ENCODE results near the gene RFPL3. TPM values are rescaled to one million over a fixed set of nuclear protein-coding genes. Genes with fewer than 3 reads are reported as not detected.

RFPL3 gene
- total RNA-seq, 1 donor, result not detected

DNA sequence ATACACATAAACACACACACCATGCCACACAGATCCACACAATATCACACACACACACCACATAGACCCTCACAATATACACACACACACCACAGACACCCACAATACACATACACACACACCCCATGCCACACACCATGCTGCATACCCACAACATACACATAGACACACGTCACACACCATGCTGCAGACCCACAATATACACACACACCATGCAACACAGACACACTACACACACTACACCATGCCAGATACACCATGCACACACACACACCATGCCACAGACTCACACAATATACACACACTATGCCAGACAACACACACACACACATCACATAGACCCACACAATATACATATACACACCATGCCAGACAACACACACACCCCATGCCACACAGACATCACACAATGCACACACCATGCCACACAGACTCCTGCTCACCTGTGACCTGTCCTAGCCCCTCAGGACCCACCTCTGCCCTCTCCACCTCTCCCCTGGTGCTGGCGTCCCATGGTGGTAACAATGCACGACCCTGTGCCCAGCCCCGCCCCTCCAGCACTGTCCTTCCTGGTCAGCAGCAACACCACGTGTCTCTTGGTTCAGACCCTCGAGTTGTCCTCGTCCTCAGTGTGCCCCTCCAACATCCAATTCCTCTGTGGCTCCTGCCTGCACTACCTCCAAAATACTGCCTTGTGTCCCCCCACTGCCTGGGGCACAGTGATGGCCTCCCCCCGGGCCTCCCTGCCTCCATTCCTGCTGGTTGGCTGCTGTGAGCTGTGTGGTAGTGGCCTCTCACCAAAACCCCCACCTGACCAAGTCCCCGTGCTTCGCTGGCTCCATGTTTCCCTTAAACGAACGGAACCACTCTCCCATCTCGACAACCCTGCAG, 23.7 kb upstream of the RFPL3 start:
- no peak overlapping the region for H3K4me3 ChIP-seq (ENCODE audit: insufficient read depth, low read length)
- no peaks in the 10 kb centered on the region for H3K36me3 ChIP-seq (ENCODE audit: insufficient read depth, low read length)
- no peak overlapping the region for H3K4me2 ChIP-seq (ENCODE audit: insufficient read depth, low read length)
- H3K27ac ChIP-seq (ENCODE audit: low read depth, low read length), result no peak overlapping the region
- no peaks in the 10 kb centered on the region for H3K9me3 ChIP-seq (ENCODE audit: low read depth, low read length)
- no peaks in the 10 kb centered on the region for H3K27me3 ChIP-seq (ENCODE audit: insufficient read depth, low read length)
- no peaks in the 10 kb centered on the region for H4K20me1 ChIP-seq (ENCODE audit: insufficient read depth, low read length)
- H3K79me2 ChIP-seq (ENCODE audit: insufficient read depth, low read length), result no peaks in the 10 kb centered on the region
- H2AFZ ChIP-seq (ENCODE audit: low read length), result no peak overlapping the region
- no peak for DNase-seq (ENCODE audit: insufficient read length, low spot score, missing footprints)
- H3K4me1 ChIP-seq (ENCODE audit: insufficient read depth, low read length), result no peaks in the 10 kb centered on the region
- TF ChIP-seq, protein P1, sequence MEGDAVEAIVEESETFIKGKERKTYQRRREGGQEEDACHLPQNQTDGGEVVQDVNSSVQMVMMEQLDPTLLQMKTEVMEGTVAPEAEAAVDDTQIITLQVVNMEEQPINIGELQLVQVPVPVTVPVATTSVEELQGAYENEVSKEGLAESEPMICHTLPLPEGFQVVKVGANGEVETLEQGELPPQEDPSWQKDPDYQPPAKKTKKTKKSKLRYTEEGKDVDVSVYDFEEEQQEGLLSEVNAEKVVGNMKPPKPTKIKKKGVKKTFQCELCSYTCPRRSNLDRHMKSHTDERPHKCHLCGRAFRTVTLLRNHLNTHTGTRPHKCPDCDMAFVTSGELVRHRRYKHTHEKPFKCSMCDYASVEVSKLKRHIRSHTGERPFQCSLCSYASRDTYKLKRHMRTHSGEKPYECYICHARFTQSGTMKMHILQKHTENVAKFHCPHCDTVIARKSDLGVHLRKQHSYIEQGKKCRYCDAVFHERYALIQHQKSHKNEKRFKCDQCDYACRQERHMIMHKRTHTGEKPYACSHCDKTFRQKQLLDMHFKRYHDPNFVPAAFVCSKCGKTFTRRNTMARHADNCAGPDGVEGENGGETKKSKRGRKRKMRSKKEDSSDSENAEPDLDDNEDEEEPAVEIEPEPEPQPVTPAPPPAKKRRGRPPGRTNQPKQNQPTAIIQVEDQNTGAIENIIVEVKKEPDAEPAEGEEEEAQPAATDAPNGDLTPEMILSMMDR (IDR thresholded peaks at IDR 0.05; ENCODE audit: extremely low read depth, low read depth, low read length), result no peak

DNA sequence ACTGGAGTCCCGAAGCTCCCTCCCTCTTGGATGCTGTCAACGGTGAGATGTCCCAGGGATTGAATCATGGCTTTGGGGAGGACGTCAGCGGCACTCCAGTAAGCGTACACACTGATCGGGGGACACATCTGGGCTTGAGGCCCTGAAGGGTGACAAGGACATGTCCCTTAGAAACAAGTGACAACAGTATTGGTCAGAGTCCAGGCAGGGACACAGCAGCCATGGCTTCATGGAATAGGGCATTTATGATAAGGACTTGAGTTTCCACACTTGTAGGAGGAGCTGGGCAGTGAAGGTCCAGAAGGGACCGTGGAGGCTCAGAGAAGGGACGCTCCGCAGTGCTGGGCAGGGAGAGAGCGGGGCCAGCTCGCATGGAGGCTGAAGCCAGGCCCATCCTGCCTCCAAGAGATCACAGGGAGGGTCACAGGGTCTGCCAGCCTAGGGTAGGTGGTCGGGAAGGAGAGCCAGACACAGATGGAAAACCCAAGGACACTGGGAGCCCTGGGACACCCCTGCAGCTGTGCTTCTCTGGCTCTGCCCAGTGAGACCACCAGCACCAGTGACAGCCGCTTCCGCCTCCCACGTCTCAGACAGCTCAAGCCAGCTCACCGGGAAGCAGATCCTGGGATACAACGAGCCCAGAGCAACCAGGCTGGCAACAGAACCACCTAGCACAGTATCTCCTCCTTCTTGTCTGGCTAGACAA, 22.9 kb upstream of the RFPL3 start:
- H3K79me2 ChIP-seq (ENCODE audit: insufficient read depth, low read length), result no peaks in the 10 kb centered on the region
- H3K4me1 ChIP-seq (ENCODE audit: insufficient read depth, low read length), result no peaks in the 10 kb centered on the region
- H3K27ac ChIP-seq (ENCODE audit: low read depth, low read length), result no peak overlapping the region
- H3K4me2 ChIP-seq (ENCODE audit: insufficient read depth, low read length), result no peak overlapping the region
- H3K9me3 ChIP-seq (ENCODE audit: low read depth, low read length), result no peaks in the 10 kb centered on the region
- no peaks in the 10 kb centered on the region for H4K20me1 ChIP-seq (ENCODE audit: insufficient read depth, low read length)
- no peak overlapping the region for H2AFZ ChIP-seq (ENCODE audit: low read length)
- no peak overlapping the region for H3K4me3 ChIP-seq (ENCODE audit: insufficient read depth, low read length)
- H3K36me3 ChIP-seq (ENCODE audit: insufficient read depth, low read length), result no peaks in the 10 kb centered on the region
- no peaks in the 10 kb centered on the region for H3K27me3 ChIP-seq (ENCODE audit: insufficient read depth, low read length)
- DNase-seq (ENCODE audit: insufficient read length, low spot score, missing footprints), result no peak
- TF ChIP-seq, protein P1 (IDR thresholded peaks at IDR 0.05; ENCODE audit: extremely low read depth, low read depth, low read length), result no peak

DNA sequence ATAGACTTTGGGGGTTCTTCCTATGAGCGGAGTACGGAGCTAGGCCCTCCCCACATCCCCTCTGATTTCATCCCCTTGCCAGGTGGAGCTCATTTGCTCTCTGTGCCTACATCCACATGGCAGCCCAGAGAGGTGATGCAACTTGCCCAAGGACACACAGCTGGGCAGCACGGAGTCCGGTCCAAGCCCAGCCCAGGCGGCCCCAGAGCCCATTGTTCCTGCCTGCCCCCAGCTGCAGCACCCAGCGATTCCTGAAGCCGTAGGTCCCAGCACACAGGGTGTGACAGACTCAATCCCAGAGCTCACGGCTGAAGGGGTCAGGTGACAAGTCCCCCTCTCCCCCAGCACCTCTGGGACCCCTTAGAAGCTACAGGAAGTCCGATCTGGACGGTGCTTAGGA, 22.2 kb upstream of the RFPL3 start:
- Histone ChIP-seq H3K4me3 (ENCODE audit: insufficient read depth, low read length) (no peak overlapping the region), H3K27me3 (ENCODE audit: insufficient read depth, low read length) (no peaks in the 10 kb centered on the region), H4K20me1 (ENCODE audit: insufficient read depth, low read length) (no peaks in the 10 kb centered on the region), H3K36me3 (ENCODE audit: insufficient read depth, low read length) (no peaks in the 10 kb centered on the region), H3K4me2 (ENCODE audit: insufficient read depth, low read length) (no peak overlapping the region), H3K27ac (ENCODE audit: low read depth, low read length) (no peak overlapping the region), H2AFZ (ENCODE audit: low read length) (no peak overlapping the region), H3K79me2 (ENCODE audit: insufficient read depth, low read length) (no peaks in the 10 kb centered on the region), H3K4me1 (ENCODE audit: insufficient read depth, low read length) (no peaks in the 10 kb centered on the region), H3K9me3 (ENCODE audit: low read depth, low read length) (no peaks in the 10 kb centered on the region)
- DNase-seq (ENCODE audit: insufficient read length, low spot score, missing footprints), result no peak
- TF ChIP-seq, protein P1 (IDR thresholded peaks at IDR 0.05; ENCODE audit: extremely low read depth, low read depth, low read length), result no peak

DNA sequence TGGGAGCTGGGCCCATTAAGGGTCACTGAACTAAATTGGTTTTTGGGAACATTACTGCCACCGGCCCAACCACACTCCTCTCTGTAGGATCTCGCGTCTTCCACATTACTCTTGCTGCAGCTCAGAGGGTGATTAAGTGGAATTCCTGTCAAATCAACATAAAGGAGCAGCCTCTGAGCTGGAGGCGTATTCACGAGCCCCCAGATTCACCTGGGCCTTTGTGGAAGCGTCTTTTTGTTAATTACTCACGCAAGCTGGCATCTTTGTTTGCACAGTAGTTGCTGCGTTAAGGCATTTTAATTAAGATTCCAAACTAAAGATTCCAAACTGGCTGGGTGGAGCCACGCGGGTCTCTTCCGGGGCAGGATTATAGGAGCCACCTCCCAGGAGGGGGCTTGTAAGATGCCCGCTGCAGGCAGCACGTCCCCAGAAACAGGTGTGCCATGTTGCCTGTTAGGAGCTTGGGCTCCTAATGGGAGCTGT, 21.5 kb upstream of the RFPL3 start:
- Histone ChIP-seq H3K9me3 (ENCODE audit: low read depth, low read length) (no peaks in the 10 kb centered on the region), H3K27me3 (ENCODE audit: insufficient read depth, low read length) (no peaks in the 10 kb centered on the region), H3K36me3 (ENCODE audit: insufficient read depth, low read length) (no peaks in the 10 kb centered on the region), H3K4me3 (ENCODE audit: insufficient read depth, low read length) (no peak overlapping the region), H3K27ac (ENCODE audit: low read depth, low read length) (no peak overlapping the region), H3K4me1 (ENCODE audit: insufficient read depth, low read length) (no peaks in the 10 kb centered on the region), H2AFZ (ENCODE audit: low read length) (no peak overlapping the region), H3K4me2 (ENCODE audit: insufficient read depth, low read length) (no peak overlapping the region), H4K20me1 (ENCODE audit: insufficient read depth, low read length) (no peaks in the 10 kb centered on the region), H3K79me2 (ENCODE audit: insufficient read depth, low read length) (no peaks in the 10 kb centered on the region)
- TF ChIP-seq, protein P1 (IDR thresholded peaks at IDR 0.05; ENCODE audit: extremely low read depth, low read depth, low read length), result no peak
- no peak for DNase-seq (ENCODE audit: insufficient read length, low spot score, missing footprints)

Measured in osteoblast (primary cell).